Measurements from ENCODE around the gene ASCL5.

GRCh38 chr1:201172999-201173610 lies 46.1 kb upstream of the ASCL5 start:
- TF ChIP-seq, protein P1, sequence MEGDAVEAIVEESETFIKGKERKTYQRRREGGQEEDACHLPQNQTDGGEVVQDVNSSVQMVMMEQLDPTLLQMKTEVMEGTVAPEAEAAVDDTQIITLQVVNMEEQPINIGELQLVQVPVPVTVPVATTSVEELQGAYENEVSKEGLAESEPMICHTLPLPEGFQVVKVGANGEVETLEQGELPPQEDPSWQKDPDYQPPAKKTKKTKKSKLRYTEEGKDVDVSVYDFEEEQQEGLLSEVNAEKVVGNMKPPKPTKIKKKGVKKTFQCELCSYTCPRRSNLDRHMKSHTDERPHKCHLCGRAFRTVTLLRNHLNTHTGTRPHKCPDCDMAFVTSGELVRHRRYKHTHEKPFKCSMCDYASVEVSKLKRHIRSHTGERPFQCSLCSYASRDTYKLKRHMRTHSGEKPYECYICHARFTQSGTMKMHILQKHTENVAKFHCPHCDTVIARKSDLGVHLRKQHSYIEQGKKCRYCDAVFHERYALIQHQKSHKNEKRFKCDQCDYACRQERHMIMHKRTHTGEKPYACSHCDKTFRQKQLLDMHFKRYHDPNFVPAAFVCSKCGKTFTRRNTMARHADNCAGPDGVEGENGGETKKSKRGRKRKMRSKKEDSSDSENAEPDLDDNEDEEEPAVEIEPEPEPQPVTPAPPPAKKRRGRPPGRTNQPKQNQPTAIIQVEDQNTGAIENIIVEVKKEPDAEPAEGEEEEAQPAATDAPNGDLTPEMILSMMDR (IDR thresholded peaks at IDR 0.05) = no peak
- no peak for TF ChIP-seq POLR2A (IDR thresholded peaks at IDR 0.05)
